B cell (primary cell): ENCODE data around the gene OTOP2.

ENCODE experiments used
- CTCF ChIP-seq: fragments of 200-600 bp; IDR thresholded peaks from one replicate; pipeline ENCODE4 v1.8.0; 2022; ENCODE audit warnings: antibody characterized with exemption, mild to moderate bottlenecking
- EZH2 ChIP-seq: IDR thresholded peaks from 2 replicates; pipeline ENCODE4 v1.6.1; 2012; ENCODE audit warnings: borderline replicate concordance, low read depth, mild to moderate bottlenecking, moderate library complexity, low read length; ENCODE audit not compliant: insufficient read depth, poor library complexity, severe bottlenecking

- TF ChIP-seq EZH2, result no peak
- TF ChIP-seq CTCF, result no peak
Measured at GRCh38 chr17:74918906-74919305, 5.2 kb upstream of the OTOP2 start.
